HG03066 (cell line): ENCODE data around the gene ZNF740.
A peak's percentile ranks its signal among the peaks of the same experiment; 100 is the strongest.
"Not testable (repeated sequence)": the region's sequence is repeated elsewhere in the genome, so short reads cannot be mapped to it uniquely, and the experiment has no call there.

Source experiments
- ATAC-seq: cut with Tn5 transposase; IDR thresholded peaks from one replicate; pipeline ENCODE4 v1.9.1; 2021; ENCODE audit warnings: low read depth; ENCODE audit not compliant: unreplicated experiment

The ZNF740 gene, protein sequence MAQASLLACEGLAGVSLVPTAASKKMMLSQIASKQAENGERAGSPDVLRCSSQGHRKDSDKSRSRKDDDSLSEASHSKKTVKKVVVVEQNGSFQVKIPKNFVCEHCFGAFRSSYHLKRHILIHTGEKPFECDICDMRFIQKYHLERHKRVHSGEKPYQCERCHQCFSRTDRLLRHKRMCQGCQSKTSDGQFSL

DNA sequence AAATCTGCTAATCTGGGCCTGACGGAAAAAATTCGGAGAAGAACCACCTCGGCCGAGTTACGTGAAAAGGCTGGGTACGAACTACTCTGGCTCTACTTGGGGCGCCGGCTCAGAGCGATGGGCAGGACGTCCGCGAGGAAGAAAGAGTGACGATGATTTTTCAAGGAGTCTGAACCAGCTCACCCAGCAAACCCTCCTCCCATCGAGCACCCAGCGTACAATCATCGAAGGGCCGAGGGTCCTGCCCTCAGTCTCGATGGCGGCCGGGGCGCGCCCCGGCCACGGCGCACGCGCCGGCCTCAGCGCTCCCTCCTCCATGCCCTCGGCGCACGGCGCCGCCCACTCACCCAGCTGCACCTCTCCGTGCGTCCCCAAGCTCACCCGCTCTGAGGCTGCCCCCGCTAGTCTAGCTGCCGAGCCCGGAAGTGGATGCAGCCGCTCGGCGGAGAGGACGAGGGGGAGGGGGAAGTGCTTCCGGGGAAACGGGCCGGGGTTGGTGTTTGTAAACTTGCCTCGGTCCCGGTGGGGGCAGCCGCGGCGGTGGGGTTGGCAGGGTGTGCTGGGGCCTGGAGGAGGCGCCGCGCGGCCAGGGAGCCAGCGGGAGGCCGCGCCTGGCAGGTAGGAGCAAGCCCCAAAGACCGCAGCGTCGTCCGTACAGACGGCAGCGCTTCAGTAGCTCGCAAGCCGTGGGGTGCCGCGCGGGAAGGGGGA is at the start of gene ZNF740, which contains the start of gene CSAD:
Gene ZNF740 (plus strand): TSS at position 503 of the 711 bp plus-strand sequence. CDS start 1,262 bp downstream, outside the sequence.
Gene CSAD (minus strand): TSS at position 706 of the 711 bp plus-strand sequence. CDS start 7,455 bp downstream, outside the sequence.
- ATAC-seq = peak; percentile 93

DNA sequence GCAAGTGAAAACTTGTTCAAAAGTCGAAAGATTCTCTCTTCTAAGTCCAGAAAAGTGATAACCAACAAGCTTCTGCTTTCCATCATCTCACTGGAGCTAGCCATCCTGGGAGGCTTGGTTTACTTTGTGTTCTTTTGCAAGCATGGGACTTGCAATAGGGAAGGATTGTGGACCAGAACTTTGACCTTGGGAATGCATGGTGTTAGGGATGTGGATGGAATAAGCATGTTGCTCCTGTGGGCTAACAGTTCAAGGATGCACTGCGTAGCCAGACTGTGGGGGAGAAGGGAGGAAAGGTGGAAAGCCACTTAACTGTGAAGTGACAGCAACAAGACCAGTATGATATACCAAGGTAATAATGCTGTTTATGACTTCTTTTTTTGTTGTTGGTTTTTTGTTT is 48.7 kb upstream of the ZNF740 start:
- no peak for ATAC-seq

- ATAC-seq = no peak
These were observed 46.8 kb upstream of the ZNF740 start for GRCh38 chr12:53133722-53134121.

DNA sequence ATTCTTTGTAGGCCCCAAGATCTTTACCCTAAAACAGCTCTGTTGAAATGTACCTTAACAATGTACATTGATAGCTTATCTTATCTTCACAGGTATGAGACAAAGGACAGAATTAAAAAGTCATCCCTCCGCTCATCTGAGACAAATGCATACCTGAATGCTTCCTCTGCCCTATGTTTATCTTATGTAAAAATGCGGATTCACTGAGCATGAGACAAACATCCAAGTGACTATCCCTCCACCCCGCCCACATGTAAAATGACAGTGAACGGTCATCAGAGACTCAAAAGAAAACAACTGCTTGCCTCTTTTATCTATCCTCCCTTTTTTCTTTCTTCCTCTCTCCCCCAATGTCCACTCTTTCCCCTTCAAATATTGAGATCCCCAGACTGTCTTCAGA is 37.2 kb upstream of the ZNF740 start:
- no peak for ATAC-seq

- no peak for ATAC-seq
These were observed 34.9 kb upstream of the ZNF740 start for GRCh38 chr12:53145383-53146260.

- no peak for ATAC-seq
These were observed 33.3 kb upstream of the ZNF740 start for GRCh38 chr12:53147181-53147580.

- no peak for ATAC-seq
These were observed 32.9 kb upstream of the ZNF740 start for GRCh38 chr12:53147653-53148052.

GRCh38 chr12:53151039-53151438 is 29.5 kb upstream of the ZNF740 start:
- ATAC-seq = no peak

GRCh38 chr12:53152390-53152789 is 28.1 kb upstream of the ZNF740 start:
- ATAC-seq = no peak

GRCh38 chr12:53159195-53159839 is 21.2 kb upstream of the ZNF740 start:
- ATAC-seq = peak; percentile 85

DNA sequence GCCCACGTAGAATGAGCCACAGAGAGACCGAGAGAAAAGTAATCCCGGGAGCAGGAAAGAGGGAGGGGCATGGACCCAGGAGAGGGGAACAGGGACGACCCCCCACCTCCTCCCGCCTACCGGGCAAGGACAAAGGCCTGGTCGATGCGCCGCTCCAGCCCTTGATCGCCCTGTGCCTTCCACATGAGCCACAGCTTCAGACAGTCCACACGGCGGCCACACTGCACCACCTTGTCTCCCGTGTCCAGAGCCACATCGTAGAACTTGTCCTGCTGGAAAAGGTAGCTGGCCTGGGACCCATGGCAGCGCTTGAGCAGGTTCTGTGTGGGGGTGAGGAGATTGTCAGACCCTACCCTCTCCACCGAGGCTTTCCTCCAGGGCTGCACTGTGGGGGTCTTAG is 20.5 kb upstream of the ZNF740 start:
- ATAC-seq = no peak

DNA sequence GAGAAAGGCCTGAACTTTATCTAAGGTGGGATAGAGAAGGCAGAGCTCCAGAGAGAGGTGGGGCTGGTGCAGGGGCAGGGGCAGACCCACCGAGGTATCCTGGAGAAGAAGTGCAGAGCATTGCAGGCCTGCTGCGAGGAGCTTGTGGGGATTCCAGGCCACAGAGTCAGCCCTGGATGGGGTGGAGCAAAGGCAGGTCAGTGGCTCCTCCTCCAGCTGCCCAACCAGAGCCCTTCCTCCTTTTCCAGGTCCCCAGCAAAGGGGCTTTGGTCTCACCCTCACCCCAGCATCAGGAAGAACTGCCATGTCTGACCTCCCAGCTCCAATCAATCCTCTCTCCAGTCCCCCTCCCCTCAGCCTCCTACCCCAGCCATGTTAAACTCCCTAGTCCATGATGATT is 19.8 kb upstream of the ZNF740 start:
- no peak for ATAC-seq

DNA sequence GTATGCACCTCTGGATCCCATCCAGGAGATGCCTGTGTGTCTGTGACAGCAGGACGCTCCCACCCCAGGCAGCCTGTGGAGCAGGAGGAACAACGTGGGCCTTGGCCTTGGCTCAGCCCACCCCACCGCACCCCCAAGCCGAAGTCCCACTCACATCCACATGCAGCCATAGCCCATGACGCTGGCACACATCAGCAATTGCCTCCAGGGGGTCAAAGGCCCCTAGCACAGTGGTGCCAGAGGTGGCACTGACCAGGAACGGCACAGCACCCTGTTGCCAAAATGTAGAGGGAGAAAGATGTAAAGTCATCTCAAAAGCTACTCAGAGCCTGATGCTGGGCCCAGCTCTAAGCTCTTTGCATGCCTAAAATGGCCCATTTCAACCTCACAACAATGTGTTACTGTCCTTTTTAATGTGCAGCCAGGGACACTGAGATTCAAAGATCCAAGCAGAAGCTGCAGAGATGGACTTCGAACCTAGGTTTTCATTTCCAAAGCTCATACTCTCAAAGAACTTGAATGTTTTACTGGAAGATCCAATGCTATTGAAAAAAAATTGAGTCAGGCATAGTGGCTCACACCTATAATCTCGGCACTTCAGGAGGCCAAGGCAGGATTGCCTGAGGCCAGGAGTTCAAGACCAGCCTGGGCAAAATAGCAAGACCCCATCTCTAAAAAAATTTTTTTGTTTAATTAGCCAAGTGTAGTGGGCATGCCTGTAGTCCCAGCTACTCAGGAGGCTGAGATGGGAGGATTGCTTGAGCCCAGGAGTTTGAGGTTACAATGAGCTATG is 19.2 kb upstream of the ZNF740 start:
- no peak for ATAC-seq

DNA sequence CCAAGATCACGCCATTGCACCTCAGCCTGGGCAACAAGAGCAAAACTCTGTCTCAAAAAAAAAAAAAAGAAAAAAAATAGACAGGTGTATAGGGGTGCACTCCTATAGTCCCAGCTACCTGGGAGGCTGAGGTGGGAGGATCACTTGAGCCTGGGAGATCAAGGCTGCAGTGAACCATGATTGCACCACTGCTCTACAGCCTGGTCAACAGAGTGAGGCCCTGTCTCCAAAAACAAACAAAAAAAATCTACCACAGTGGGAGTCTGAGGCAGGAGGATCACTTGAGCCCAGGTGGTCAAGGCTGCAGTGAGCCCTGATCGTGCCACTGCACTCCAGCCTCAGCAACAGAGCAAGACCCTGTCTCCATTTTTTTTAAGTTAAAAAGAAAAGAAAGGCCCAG is 17.5 kb upstream of the ZNF740 start:
- not testable (repeated sequence) for ATAC-seq

DNA sequence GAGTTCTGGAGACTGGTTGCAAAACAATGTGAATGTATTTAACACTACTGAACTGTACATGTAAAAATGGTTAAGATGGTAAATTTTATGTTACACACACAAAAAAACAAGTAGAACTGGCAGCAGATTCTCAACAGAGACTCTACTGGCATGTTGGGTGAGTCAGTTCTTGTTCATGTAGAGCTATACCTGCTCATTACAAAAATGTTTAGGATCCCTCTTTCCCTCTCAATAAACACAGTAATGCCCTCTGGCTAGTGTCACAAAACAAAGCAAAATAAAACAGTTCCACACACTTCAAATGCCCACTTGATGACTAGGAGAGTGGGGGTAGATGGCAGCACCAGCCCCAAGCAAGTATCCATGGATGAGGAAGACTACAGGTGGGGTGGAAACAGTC is 13.7 kb upstream of the ZNF740 start:
- no peak for ATAC-seq

GRCh38 chr12:53169644-53170043 is 10.9 kb upstream of the ZNF740 start:
- ATAC-seq = no peak

DNA sequence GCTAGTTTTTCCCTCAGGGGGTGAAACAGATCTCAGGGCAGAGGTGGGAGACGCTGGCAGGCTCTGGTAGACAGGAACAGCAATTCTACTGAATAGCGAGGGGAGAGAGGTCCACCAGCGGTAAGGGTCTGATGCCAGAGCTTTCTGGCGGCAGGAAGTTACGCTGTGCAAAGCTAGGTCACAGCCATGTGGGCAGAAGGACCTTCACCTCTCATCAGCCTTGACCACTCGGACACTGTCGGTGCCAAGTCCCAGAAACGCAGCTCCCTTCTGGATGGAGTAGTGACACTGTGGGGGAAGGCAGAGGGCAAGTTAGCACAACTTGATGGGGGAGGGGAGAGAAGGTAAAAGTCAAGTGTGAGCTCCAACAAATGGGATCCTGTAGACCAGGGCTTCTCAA is 10.3 kb upstream of the ZNF740 start:
- no peak for ATAC-seq

DNA sequence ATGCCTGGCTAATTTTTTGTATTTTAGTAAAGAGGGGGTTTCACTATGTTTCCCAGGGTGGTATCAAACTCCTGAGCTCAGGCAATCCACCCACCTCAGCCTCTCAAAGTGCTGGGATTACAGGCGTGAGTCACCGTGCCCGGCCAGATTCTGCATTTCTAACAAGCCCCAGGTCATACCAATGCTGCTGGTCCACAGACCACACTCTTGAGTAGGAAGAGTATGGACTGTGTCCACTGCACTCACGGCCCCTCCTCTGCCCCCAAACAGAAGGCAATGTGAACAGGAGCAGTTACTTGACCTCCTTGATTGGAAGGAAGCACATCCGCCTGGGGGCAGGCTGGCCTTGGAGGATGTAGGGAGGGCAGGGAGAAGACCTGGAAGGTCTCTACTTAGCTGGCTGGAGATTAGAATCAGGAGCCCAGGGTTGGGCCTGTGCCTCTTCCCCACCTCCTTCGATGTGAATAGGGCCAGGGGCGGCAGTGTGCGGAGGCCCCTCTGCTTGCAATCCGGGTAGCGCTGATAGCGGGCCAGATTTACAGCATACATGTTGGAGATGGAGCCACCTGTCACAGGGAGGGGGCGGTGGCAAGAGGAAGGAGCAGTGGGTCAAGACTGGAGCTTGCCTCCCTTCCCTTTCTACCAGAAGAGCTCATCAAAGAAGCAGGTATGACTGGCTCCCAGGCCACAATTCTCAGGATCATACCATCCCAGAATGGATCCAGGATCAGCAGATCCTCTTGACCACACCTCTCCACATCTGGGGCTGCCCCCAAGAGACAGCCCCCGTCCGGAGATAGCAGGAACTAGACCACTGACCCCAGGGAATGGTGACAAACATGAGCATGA is 9.4 kb upstream of the ZNF740 start:
- no peak for ATAC-seq

DNA sequence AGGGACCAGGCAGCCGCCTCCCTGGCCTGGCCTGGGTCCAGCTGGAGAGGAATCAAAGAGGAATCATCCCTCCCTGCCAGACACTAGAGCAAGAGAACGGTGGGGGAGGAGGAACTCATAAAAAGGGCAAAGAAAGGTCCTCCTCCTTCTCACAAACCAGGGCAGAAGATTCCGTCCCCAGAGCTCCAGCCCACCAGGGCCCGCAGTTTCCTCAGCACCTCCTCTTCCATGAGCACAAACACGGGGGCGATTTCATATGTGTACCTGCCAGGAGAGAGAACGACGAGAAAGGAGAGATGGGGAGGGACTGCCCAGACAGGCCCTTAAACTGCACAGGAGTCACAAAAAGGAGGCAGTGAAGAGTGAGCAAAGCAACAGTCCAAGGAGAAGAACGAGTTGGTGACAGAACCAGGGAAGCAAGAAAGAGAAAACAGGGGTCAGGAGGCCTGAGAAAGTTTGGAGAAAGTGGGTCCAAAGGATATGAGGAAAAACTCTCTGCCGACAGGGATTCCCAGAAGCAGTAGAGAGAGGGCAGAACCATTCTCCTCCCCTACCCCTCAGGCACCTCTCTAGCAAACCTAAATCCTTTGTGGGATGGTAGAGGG is 8.7 kb upstream of the ZNF740 start:
- ATAC-seq = no peak
